ENCODE results near the gene KCTD21. TPM values are rescaled to one million over a fixed set of nuclear protein-coding genes. Genes with fewer than 3 reads are reported as not detected.

Gene KCTD21
- total RNA-seq, 1 donor from 2014 or later, result 3.7 TPM

DNA sequence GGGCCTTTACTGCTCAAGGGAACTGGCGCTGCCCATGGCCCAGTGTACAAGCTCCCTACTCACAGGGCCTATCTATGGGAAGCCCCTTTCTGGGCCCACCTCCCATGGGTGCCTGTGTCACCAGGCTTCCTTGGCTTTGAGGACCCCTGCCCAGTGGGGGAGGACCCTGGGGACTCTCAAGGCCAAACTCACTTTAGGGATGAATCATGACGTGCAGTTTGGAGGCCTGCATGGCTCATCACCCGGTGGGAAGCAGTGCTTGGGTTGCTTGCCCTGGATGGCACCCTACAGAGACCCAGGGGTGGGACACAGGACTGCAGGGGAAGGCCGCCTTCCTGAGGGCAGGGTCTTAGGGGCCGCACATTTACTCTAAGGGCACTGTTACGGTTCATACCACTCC lies 16.5 kb downstream of the KCTD21 start:
- H3K36me3 ChIP-seq (ENCODE audit: control insufficient read depth, insufficient read depth, low read length), result peaks cover 7% of the 10 kb centered on the region
- no peak overlapping the region for H3K4me3 ChIP-seq (ENCODE audit: low read depth, low read length)
- no peak for DNase-seq (ENCODE audit: low read depth)
- TF ChIP-seq, protein P1, sequence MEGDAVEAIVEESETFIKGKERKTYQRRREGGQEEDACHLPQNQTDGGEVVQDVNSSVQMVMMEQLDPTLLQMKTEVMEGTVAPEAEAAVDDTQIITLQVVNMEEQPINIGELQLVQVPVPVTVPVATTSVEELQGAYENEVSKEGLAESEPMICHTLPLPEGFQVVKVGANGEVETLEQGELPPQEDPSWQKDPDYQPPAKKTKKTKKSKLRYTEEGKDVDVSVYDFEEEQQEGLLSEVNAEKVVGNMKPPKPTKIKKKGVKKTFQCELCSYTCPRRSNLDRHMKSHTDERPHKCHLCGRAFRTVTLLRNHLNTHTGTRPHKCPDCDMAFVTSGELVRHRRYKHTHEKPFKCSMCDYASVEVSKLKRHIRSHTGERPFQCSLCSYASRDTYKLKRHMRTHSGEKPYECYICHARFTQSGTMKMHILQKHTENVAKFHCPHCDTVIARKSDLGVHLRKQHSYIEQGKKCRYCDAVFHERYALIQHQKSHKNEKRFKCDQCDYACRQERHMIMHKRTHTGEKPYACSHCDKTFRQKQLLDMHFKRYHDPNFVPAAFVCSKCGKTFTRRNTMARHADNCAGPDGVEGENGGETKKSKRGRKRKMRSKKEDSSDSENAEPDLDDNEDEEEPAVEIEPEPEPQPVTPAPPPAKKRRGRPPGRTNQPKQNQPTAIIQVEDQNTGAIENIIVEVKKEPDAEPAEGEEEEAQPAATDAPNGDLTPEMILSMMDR (IDR thresholded peaks at IDR 0.05; ENCODE audit: insufficient read depth, low read length, severe bottlenecking), result no peak
- no peaks in the 10 kb centered on the region for H3K27me3 ChIP-seq (ENCODE audit: control insufficient read depth, insufficient read depth, low read length)
- no peak for FAIRE-seq

DNA sequence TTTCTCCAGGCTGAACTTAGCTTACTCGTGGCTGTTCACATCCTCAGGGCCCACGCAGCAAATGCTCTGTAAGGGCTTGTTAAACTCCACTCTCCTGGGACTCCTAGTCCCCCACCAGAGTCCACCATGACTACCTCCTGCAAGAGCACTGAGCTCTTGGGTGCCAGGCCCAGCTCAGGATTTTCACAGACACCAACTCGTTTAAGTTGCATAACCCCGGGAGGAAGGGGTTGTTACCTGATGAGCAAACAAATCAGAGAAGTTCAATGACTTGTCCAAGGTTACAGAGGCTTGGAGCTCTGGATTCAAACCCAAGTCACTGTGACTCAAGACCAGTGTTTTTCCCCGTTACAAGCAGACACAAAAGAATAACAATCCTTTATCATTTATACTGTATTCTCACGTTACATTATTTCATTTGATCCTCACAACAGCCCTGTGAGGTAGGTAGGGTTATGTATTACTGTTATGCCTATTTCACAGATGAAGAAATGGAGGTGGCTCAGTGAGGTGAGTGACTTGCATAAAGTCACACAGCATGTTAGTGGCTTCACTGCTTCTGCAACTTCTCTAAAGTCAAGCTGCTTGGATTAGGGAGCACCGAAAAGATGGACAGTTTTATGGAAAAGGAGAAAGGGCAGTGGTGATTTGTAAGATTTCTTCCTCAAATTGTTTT lies 17.4 kb downstream of the KCTD21 start:
- Histone ChIP-seq H3K36me3 (ENCODE audit: control insufficient read depth, insufficient read depth, low read length) (peaks cover 7% of the 10 kb centered on the region), H3K4me3 (ENCODE audit: low read depth, low read length) (no peak overlapping the region), H3K27me3 (ENCODE audit: control insufficient read depth, insufficient read depth, low read length) (no peaks in the 10 kb centered on the region)
- no peak for FAIRE-seq
- TF ChIP-seq, protein P1 (IDR thresholded peaks at IDR 0.05; ENCODE audit: insufficient read depth, low read length, severe bottlenecking), result no peak
- DNase-seq (ENCODE audit: low read depth), result no peak

DNA sequence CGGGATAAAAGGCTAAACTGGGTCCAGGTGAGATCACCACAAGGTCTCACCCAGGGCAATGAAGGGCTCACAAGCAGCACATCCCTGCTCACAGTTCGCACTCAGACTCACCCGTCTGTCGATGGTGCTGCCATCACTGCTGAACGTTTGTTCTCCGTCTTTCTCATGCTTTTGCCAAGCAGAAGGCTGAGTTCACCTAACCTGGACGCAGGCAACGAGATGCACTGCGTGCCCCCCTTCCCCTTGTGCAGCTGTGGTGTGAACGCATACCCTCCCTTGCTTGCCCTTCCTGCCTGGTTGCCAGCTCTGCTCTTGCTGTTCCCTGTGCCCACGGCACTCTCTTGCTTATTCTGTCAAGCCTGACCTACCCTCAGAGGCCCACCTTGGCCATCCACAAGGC lies 18.0 kb downstream of the KCTD21 start:
- no peak for FAIRE-seq
- H3K4me3 ChIP-seq (ENCODE audit: low read depth, low read length), result no peak overlapping the region
- no peak for DNase-seq (ENCODE audit: low read depth)
- H3K27me3 ChIP-seq (ENCODE audit: control insufficient read depth, insufficient read depth, low read length), result no peaks in the 10 kb centered on the region
- TF ChIP-seq, protein P1 (IDR thresholded peaks at IDR 0.05; ENCODE audit: insufficient read depth, low read length, severe bottlenecking), result no peak
- H3K36me3 ChIP-seq (ENCODE audit: control insufficient read depth, insufficient read depth, low read length), result peaks cover 7% of the 10 kb centered on the region

DNA sequence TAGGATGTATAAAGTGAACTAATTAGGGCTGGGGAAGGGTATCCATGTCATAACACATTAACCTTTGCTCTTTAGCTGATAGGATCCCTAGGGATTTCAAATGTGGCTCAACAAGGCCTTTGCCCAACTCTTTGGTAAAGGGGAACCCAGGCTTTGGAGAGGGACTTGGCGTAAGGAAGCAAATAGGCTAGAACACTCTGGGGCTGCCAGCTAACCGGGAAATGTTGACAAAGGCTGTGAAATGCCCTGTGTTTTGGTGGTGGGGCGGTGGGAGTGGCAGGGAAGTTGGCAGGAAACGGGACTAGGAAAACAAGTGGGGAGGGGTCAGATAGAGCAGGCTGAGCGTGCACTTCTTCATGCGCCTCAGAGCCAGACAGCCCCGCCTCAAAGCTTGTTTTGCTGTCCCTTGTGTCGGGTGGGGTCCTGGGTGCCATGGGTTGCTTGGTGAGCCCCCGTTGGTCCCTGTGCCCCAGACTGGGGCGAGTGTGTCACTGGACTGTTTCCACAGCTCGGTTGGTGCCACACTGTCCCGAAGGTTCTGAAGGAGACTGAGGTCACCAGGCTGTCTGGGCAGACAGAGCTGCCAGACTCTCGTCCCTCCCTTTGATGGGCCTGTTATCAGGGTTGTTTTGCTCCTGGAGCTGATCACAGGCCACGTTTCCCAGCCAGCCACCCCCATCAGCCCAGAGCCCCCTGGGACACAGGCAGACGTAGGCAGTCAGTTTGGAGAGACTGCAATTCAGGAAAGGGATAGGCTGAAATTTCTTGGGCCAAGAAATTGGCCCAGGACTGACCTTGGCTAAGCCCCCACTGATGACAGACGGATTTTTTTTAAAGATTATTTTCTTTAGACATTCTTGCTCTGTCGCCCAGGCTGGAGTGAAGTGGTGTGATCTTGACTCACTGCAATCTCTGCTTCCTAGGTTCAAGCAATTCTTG lies 19.6 kb downstream of the KCTD21 start:
- no peak overlapping the region for H3K4me3 ChIP-seq (ENCODE audit: low read depth, low read length)
- TF ChIP-seq, protein P1 (IDR thresholded peaks at IDR 0.05; ENCODE audit: insufficient read depth, low read length, severe bottlenecking), result no peak
- no peaks in the 10 kb centered on the region for H3K27me3 ChIP-seq (ENCODE audit: control insufficient read depth, insufficient read depth, low read length)
- peaks cover 3% of the 10 kb centered on the region for H3K36me3 ChIP-seq (ENCODE audit: control insufficient read depth, insufficient read depth, low read length)
- DNase-seq (ENCODE audit: low read depth), result no peak
- no peak for FAIRE-seq

DNA sequence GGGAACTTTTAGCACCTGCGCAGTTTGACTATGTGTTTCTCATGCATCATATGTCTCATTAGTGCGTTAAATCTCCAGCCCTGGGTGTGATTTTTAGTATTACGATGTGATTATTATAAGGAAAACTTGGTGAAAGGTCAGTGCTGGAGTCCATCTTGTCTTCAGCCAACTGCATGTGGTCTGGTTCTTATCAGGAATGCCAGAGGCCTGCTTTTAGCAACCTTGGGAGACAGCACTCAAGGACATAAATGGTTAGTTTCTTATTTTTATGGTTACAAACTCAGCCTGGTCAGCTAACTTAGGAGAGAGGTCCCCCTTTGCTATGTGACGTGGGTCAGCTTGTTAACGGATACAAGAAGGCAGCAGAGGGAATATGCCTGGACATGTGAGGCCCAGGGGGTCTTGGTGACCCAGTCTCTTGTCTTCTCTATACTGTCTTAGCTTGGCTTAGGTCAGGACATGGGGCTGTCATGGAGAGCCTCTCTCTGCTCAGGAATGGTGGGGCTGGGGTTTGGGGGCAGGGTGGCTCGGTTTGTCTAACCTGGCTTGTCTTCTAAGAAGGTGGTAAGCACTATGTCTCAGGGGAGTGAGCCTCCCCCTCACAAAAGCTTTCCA lies 21.5 kb downstream of the KCTD21 start:
- DNase-seq (ENCODE audit: low read depth) (no peak), FAIRE-seq (no peak)
- TF ChIP-seq, protein P1 (IDR thresholded peaks at IDR 0.05; ENCODE audit: insufficient read depth, low read length, severe bottlenecking), result no peak
- no peaks in the 10 kb centered on the region for H3K36me3 ChIP-seq (ENCODE audit: control insufficient read depth, insufficient read depth, low read length)
- H3K27me3 ChIP-seq (ENCODE audit: control insufficient read depth, insufficient read depth, low read length), result no peaks in the 10 kb centered on the region
- no peak overlapping the region for H3K4me3 ChIP-seq (ENCODE audit: low read depth, low read length)
